Endothelial cell (in vitro differentiated cells): ENCODE data around the gene PLEKHH1. TPM values are rescaled to one million over a fixed set of nuclear protein-coding genes. Genes with fewer than 3 reads are reported as not detected.

ENCODE experiments used
- DNase-seq: peaks from one replicate; pipeline ENCODE4 v3.0.0; 2021; ENCODE audit warnings: low spot score
- H3K27ac Mint-ChIP-seq: one replicate; pipeline ENCODE4 v1.8.0; 2021; ENCODE audit warnings: mixed read lengths, inconsistent platforms; ENCODE audit not compliant: unreplicated experiment
- H3K27me3 Mint-ChIP-seq: one replicate; pipeline ENCODE4 v1.8.0; 2021; ENCODE audit warnings: mild to moderate bottlenecking, moderate library complexity, mixed read lengths, inconsistent platforms; ENCODE audit not compliant: unreplicated experiment
- H3K36me3 Mint-ChIP-seq: one replicate; pipeline ENCODE4 v1.8.0; 2021; ENCODE audit warnings: mild to moderate bottlenecking, low read depth, mixed read lengths, inconsistent platforms; ENCODE audit not compliant: unreplicated experiment
- H3K4me1 Mint-ChIP-seq: one replicate; pipeline ENCODE4 v1.8.0; 2021; ENCODE audit warnings: mild to moderate bottlenecking, mixed read lengths, inconsistent platforms; ENCODE audit not compliant: unreplicated experiment
- H3K4me3 Mint-ChIP-seq: one replicate; pipeline ENCODE4 v1.8.0; 2021; ENCODE audit warnings: mild to moderate bottlenecking, mixed read lengths, inconsistent platforms; ENCODE audit not compliant: unreplicated experiment
- H3K9me3 Mint-ChIP-seq: one replicate; pipeline ENCODE4 v1.8.0; 2021; ENCODE audit warnings: mixed read lengths, inconsistent platforms; ENCODE audit not compliant: unreplicated experiment
- total RNA-seq: library from RNA; stranded (reverse); fragmentation: NEBNext Ultra II Directional; extraction: Animal tissue kit (Norgen Biotek cat#: 25700); gene quantifications from one replicate; pipeline ENCODE4 v1.2.1, GENCODE V29; 2021; ENCODE audit not compliant: unreplicated experiment
- TF ChIP-seq, protein P1 (sequence below): fragments of 200-600 bp; sonication (generic); IDR thresholded peaks from one replicate; pipeline ENCODE4 v1.5.0; 2021; ENCODE audit warnings: antibody characterized with exemption; ENCODE audit not compliant: unreplicated experiment

The PLEKHH1 gene
- total RNA-seq, 1 donor from 2014 or later: 9.5 TPM

DNA sequence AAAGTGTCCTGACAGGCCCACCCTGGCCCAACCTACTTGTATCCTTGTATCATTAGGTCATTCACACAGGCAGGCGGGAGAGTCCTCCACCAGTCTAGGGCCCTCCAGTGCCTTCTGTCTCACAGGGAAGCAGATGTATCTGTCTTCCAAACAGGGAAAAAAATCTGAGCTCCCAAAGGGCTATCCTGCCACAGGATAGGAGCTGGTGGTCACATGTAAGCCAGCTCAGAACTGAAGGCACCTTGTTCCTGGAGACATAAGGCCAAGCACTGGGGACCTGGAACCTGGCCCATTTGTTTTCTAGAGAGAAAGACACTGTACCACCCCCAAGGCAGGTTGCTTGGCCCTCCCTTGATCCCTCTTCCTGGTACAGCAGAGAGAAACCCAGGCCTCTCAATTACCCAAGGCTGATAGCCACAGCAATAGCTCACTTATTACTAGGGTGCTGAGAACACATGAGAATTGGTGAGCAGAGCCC, 19.4 kb upstream of the PLEKHH1 start:
- TF ChIP-seq, protein P1, sequence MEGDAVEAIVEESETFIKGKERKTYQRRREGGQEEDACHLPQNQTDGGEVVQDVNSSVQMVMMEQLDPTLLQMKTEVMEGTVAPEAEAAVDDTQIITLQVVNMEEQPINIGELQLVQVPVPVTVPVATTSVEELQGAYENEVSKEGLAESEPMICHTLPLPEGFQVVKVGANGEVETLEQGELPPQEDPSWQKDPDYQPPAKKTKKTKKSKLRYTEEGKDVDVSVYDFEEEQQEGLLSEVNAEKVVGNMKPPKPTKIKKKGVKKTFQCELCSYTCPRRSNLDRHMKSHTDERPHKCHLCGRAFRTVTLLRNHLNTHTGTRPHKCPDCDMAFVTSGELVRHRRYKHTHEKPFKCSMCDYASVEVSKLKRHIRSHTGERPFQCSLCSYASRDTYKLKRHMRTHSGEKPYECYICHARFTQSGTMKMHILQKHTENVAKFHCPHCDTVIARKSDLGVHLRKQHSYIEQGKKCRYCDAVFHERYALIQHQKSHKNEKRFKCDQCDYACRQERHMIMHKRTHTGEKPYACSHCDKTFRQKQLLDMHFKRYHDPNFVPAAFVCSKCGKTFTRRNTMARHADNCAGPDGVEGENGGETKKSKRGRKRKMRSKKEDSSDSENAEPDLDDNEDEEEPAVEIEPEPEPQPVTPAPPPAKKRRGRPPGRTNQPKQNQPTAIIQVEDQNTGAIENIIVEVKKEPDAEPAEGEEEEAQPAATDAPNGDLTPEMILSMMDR: no peak
- Mint-ChIP-seq H3K36me3 (no peaks in the 10 kb centered on the region), H3K4me3 (no peak overlapping the region), H3K27me3 (peaks cover 8% of the 10 kb centered on the region), H3K27ac (no peak overlapping the region), H3K4me1 (peaks cover 7% of the 10 kb centered on the region), H3K9me3 (no peaks in the 10 kb centered on the region)
- no peak for DNase-seq

DNA sequence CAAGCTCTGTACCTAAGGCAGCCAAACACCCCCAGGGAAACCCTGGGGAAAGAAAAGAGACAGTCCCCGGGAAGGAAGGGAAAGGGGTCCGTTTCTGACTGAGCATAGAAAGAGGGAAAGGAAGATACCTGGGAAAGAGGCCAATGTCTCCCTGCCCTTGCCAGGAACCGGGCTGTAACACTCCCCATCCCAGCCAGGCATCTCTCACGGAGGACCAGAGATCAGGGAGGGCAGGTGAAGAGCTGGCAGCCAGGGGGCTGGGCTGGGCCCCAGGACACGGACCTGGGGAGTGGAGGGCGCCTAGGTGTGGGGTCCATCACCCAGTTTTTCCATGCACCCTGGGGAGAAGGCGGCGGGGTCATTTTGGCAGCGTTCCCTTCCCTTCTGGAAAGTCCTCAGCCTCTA, 18.9 kb upstream of the PLEKHH1 start:
- TF ChIP-seq, protein P1: no peak
- Mint-ChIP-seq H3K9me3 (no peaks in the 10 kb centered on the region), H3K27me3 (peaks cover 8% of the 10 kb centered on the region), H3K36me3 (no peaks in the 10 kb centered on the region), H3K27ac (no peak overlapping the region), H3K4me3 (peak overlapping the region; percentile 62), H3K4me1 (peaks cover 7% of the 10 kb centered on the region)
- no peak for DNase-seq

DNA sequence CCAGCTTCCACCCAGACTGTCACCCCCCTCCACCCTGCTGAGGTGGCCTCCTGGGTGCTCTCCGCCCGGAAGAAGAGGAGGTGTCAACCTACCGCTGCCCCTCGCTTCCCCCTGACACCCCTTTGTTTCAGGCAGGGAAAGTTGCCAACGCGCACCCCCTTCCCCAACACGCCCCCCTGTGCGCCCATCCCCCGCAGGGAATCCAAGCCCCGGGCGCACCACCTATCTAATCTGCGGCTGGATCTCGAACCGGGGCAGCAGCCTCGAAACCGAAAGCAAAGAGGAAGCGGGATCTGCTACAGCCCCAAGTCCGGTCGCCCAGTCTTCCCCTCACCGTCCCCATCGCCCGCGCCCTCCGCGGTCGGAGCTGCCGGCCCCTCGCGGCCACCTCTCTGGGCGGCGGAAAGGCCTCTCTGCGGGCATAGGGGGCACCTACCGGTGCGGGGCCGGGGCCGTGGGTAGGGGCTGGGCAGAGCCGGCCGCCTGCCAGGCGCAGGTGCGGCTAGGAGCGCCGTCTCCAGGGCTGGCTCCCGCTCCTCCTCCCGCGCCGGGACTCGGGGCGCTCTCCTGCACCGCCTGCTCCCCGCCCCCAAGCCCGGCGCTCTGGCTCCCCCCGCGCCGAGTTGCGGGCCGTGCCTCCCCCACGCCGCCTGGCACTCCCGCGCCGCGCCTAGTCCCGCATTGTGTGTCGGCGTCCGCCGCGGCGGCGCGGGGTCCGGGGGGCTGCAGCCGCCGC, 18.3 kb upstream of the PLEKHH1 start:
- TF ChIP-seq, protein P1: no peak
- Mint-ChIP-seq H3K36me3 (no peaks in the 10 kb centered on the region), H3K27me3 (peaks cover 8% of the 10 kb centered on the region), H3K4me1 (peaks cover 7% of the 10 kb centered on the region), H3K9me3 (no peaks in the 10 kb centered on the region), H3K4me3 (peak overlapping the region; percentile 62), H3K27ac (no peak overlapping the region)
- DNase-seq: peak; percentile 28

DNA sequence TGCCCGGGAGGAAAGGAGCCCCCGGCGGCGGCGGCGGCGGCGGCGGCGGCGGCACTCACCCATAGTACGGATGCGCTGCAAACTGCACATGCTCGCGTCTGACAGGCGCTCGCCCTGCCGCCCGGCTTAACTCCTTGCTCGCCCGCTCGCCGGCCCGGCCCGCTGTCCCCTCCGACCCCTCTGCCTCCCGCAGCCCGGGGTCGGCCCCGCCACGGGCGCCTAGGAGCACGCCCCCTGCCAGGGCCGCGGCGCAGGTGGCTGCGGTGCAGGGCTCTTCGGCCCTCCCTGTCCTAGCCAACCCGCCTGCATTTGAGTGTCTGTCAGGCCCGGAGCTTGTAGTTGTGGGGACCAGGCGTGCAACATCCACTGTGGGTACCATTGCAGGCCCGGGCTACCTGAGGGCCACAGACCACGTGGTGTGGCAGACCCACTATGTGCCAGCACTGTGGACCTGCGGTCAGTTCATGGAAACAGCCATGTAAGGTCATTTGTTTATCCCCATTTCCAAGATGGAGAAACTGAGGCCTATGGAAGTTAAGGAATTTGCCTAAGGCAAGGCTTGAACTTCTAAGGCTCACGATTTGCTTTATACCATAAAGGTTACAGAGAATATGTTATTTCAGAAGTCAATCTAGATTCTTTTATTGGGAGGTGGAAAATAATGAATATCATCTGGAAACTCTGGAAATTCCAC, 17.6 kb upstream of the PLEKHH1 start:
- Mint-ChIP-seq H3K9me3 (no peaks in the 10 kb centered on the region), H3K4me3 (peak overlapping the region; percentile 37), H3K36me3 (no peaks in the 10 kb centered on the region), H3K27ac (no peak overlapping the region), H3K27me3 (peaks cover 11% of the 10 kb centered on the region), H3K4me1 (peaks cover 7% of the 10 kb centered on the region)
- DNase-seq: no peak
- TF ChIP-seq, protein P1: no peak

GRCh38 chr14:67516676-67517075, 16.4 kb upstream of the PLEKHH1 start:
- Mint-ChIP-seq H3K27me3 (peaks cover 11% of the 10 kb centered on the region), H3K9me3 (no peaks in the 10 kb centered on the region), H3K27ac (peak overlapping the region; percentile 48), H3K4me3 (peak overlapping the region; percentile 59), H3K36me3 (no peaks in the 10 kb centered on the region), H3K4me1 (peaks cover 7% of the 10 kb centered on the region)
- TF ChIP-seq, protein P1: no peak
- no peak for DNase-seq
